Measurements from ENCODE around the gene COL1A2.

COL1A2 gene

DNA sequence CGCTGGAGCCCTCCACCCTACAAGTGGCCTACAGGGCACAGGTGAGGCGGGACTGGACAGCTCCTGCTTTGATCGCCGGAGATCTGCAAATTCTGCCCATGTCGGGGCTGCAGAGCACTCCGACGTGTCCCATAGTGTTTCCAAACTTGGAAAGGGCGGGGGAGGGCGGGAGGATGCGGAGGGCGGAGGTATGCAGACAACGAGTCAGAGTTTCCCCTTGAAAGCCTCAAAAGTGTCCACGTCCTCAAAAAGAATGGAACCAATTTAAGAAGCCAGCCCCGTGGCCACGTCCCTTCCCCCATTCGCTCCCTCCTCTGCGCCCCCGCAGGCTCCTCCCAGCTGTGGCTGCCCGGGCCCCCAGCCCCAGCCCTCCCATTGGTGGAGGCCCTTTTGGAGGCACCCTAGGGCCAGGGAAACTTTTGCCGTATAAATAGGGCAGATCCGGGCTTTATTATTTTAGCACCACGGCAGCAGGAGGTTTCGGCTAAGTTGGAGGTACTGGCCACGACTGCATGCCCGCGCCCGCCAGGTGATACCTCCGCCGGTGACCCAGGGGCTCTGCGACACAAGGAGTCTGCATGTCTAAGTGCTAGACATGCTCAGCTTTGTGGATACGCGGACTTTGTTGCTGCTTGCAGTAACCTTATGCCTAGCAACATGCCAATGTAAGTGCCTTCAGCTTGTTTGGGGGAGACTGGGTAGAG, at the start of gene COL1A2:
Gene COL1A2 (plus strand): TSS at position 459 of the 704 bp plus-strand sequence. CDS start 137 bp downstream, at position 596.
- DNase-seq (ENCODE audit: low spot score): no peak

GRCh38 chr7:94345907-94346306, 48.8 kb upstream of the COL1A2 start:
- DNase-seq (ENCODE audit: low spot score): no peak

DNA sequence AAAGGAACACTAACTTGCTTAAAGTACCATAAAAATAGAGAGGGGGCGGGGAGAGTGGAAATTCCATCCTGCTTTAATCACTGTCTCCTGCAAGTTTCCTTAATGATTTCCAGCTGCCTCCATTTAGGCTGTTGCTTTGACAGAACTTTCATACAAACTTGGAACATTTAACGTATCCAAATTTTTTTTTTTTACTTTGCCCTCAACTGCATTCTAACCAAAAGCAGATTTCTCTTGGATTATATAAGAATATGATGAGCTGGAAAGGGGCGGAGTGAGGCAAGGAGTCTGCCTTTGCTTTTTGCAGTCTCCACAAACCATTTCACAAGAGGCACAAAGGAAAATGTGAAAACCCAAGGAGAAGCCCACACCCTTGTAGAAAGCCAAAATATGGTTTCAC, 46.6 kb upstream of the COL1A2 start:
- DNase-seq (ENCODE audit: low spot score): no peak

GRCh38 chr7:94350734-94351133, 44.0 kb upstream of the COL1A2 start:
- no peak for DNase-seq (ENCODE audit: low spot score)

DNA sequence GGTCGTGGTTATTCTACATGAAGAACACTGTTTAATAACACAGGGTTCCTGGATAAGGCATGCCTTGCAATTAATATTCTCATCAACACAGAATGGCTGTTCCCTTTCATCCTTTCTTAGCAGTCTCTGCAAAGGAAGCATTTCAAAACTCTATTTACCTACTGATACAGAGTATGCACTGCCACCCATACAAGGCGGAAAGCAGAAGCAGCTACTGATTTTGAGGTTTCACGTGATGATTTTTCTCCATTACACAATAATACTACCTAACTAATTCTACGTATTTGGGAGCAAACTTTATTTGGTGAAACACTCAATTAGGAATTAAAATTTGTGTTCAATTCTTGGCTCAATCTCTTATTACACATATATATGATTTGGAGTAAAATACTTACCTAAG, 43.0 kb upstream of the COL1A2 start:
- DNase-seq (ENCODE audit: low spot score): no peak

- no peak for DNase-seq (ENCODE audit: low spot score)
Observed at GRCh38 chr7:94352887-94353286, 41.8 kb upstream of the COL1A2 start.

GRCh38 chr7:94354953-94355352, 39.7 kb upstream of the COL1A2 start:
- no peak for DNase-seq (ENCODE audit: low spot score)

- DNase-seq (ENCODE audit: low spot score): no peak
Observed at GRCh38 chr7:94355454-94355853, 39.2 kb upstream of the COL1A2 start.

DNA sequence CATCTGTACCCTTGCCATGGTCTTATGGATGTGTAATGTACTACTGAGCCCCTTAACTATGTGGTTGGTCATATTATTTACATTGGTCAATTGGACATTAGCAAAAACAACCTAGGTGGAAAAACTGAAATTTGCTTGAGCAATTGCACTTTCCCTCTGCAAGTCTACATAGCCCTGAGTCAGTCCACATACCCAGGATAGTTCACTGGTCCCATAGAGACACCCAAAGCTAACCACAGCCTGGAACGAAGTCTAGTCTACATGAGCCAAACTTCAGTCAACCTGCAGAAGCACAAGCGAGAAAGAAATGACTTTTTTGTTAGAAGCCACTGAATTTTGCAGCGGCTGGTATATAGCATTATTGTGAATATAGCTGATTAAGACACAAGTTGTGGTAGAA, 37.6 kb upstream of the COL1A2 start:
- DNase-seq (ENCODE audit: low spot score): no peak

DNA sequence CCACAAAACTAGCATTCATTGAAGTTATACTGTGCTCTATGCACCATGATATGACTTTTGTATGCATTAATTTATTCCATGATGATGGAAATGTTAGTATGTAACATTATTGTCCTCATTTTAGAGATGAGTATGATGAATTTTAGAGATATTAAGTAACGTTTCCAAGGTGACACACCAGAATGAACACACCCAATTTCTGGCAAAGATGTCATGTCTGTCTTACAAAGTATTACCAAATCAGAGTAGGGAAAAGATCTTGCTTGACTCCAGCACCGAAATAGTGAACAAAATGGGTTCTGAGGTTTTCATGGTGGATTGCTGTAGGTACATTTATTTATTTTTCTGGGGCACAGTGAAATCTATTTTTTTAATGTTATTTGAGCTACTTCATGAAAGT, 33.8 kb upstream of the COL1A2 start:
- no peak for DNase-seq (ENCODE audit: low spot score)

DNA sequence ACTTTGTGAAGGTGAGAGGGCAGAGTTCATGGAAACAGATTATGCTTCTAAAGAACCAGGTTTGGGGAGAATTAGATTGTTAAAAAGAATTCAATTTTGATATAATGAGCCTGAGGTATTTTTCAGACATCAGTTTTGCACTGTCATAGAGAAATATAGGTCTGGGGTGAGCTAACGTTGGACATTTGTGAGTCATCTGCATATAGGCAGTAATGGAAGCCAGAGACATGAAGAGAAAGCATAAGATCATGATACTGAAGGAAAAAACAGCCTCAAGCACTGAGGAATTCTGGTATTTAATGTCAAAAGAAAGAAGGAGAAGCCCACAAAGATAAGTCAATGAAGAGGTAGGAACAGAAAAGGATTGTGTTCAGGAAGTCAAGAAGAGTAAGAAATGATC, 32.4 kb upstream of the COL1A2 start:
- no peak for DNase-seq (ENCODE audit: low spot score)

- no peak for DNase-seq (ENCODE audit: low spot score)
Observed at GRCh38 chr7:94364816-94365215, 29.9 kb upstream of the COL1A2 start.

DNA sequence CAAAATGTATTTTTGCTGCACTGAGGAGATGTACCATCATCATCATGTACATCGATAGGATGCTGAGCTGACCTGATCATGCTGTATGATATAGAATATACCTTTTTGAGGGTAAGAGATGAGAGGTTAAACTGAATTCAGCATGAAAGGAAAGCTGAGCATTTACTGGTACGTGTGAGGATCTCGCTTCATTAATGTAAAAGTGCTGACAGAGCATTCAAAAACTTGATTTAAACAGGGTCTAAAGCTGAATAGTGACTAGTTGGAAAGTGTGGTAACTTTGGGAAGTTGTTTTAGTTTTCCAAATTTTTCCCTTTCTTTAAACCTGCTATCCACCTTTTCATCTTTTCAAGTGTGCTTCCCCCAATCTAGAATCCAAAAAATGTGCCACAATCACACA, 28.5 kb upstream of the COL1A2 start:
- DNase-seq (ENCODE audit: low spot score): no peak

DNA sequence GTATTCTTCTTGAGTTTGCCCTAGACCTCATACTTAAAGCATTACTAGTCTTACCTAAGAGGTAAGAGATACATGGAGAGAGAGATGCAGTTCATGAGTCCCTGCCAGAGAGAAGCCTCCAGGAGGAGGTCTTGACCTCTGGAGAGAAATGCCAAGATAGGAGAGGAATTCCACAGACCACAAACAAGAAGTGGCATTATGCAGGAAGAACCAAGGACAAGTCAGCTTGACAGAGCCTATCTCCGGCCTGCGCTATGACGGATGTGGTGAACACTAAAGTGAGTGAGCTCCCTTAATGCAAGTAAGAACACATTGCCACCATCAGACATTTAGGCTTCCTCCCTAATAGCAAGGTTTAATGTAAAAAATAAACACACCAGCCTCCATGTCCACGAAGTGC, 27.9 kb upstream of the COL1A2 start:
- no peak for DNase-seq (ENCODE audit: low spot score)

- no peak for DNase-seq (ENCODE audit: low spot score)
Observed at GRCh38 chr7:94367949-94368348, 26.7 kb upstream of the COL1A2 start.

GRCh38 chr7:94368371-94368791, 26.3 kb upstream of the COL1A2 start:
- DNase-seq (ENCODE audit: low spot score): no peak

- DNase-seq (ENCODE audit: low spot score): no peak
Observed at GRCh38 chr7:94374231-94374630, 20.5 kb upstream of the COL1A2 start.

DNA sequence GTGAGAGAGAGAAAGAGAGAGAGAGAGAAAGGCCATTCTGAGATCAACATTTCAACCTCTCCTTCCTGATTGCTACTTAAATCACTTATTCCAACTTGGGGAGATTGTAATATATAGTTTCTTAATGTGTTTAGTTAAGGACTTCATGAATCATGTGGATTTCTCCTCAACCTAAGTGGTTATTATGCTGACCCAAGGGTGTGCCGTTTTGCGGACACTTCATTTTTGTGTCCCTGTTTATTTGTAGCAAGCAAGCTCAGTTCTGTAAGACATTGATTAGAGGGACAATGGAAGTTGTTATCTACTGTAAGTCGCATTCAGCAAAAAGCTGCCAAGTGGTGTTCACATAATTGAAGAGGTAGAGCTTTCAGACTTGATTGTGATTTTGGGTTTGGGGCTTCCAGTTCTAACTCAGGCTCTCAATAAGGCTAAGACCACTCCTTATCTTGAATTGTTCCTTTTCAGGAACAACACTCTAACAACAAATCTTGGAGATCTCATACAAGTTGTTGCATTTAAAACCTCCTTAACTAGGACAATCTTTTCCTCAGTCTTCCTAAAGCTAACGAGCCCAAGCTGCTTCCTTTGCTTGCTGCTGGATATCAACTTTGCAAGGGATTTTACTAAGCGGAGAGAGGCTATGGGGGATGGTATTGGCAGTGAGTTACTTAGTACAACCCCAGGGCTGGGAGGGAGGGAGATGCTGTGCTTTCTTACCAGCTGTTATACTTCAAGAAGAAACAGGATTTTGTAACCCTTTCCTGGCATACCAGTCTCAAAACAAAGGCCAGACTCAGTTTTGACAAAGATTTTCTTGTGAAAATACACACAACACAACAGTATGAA, 19.8 kb upstream of the COL1A2 start:
- no peak for DNase-seq (ENCODE audit: low spot score)

GRCh38 chr7:94375691-94376090, 19.0 kb upstream of the COL1A2 start:
- DNase-seq (ENCODE audit: low spot score): no peak

GRCh38 chr7:94376281-94376680, 18.4 kb upstream of the COL1A2 start:
- DNase-seq (ENCODE audit: low spot score): no peak

DNA sequence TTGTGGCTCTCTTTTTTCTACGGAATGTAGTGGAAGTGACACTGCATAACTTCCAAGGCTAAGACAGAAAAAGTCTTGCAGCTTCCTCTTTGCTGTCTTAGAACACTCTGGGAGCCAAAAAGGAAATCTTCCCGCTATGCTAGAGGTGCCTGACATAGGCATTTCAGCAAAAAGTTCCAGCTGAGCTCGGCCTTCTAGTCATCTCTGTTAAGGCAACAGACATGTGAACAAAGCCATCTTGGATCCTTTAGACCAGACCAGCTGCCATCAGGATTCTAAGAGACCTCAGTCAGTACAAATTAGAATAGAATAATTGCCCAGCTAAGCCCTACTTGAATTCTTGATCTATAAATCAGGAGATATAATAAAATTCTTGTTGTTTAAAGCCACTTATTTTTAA, 16.3 kb upstream of the COL1A2 start:
- DNase-seq (ENCODE audit: low spot score): no peak

DNA sequence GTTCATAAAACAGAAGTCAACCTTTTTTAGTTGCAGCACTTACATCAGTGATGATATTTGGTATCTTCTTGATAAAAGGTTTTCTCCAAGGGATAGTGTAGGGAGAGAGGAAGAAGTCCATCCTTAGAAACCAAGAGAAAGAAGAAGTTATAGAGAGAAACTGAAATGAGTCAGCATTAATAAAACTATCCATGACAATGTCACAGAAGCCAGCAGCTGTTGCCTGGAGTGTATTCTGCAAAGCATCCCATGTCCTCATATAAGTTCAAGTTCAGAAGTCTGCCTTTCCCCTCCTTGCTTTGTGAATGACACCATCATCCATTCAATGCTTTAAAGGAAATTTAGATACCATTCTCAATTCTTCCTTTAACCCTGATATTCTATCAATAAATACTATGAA, 14.4 kb upstream of the COL1A2 start:
- DNase-seq (ENCODE audit: low spot score): no peak

DNA sequence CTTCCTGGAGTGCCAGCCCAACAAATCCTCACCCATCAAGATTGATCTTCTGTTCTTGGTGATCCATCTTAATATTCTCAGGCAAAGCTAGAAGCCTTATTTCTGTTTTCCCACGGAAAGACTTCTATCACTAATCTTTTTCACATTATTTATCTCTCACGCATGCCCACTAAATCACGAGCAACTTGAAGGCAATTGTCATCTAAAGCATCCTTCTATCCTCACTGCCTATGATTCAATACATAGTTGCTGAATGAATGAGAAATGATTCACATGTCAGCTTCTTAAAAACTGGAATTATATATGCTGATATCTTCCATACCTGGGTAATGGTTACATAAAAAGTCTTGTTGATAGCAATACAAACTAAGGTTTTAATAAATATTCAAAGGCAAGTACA, 12.6 kb upstream of the COL1A2 start:
- no peak for DNase-seq (ENCODE audit: low spot score)

- no peak for DNase-seq (ENCODE audit: low spot score)
Observed at GRCh38 chr7:94382746-94383145, 11.9 kb upstream of the COL1A2 start.

Measured in CD4-positive, alpha-beta T cell treated with Interleukin-15 for 4 hours (primary cell).